Panc1 (cell line): ENCODE measurements around the gene RB1.

ENCODE experiments used
- CTCF ChIP-seq: fragments of 450-650 bp; IDR thresholded peaks from 2 replicates; pipeline ENCODE4 v1.5.1; 2017; ENCODE audit warnings: mild to moderate bottlenecking
- POLR2AphosphoS5 ChIP-seq: IDR thresholded peaks from 2 replicates; pipeline ENCODE4 v1.6.1; 2012; ENCODE audit warnings: mild to moderate bottlenecking, low read depth, low read length, moderate library complexity
- REST ChIP-seq, 2 experiments: IDR thresholded peaks; 2 replicates each; pipeline ENCODE4 v1.6.1; 2011 to 2012; ENCODE audit warnings: low read depth in 2 of 2, control low read depth in 1 of 2, low read length in 1 of 2, mild to moderate bottlenecking in 1 of 2, moderate library complexity in 1 of 2; ENCODE audit not compliant: insufficient read depth in 1 of 2
- SIN3A ChIP-seq: IDR thresholded peaks from 2 replicates; pipeline ENCODE4 v1.6.1; 2012; ENCODE audit warnings: low read depth, mild to moderate bottlenecking, low read length, moderate library complexity, borderline replicate concordance; ENCODE audit not compliant: insufficient read depth
- TCF7L2 ChIP-seq: IDR thresholded peaks from 2 replicates; pipeline ENCODE4 v1.6.1; 2011; ENCODE audit warnings: mild to moderate bottlenecking, low read depth, low read length, inconsistent platforms

- TF ChIP-seq CTCF = no peak
- no peak for TF ChIP-seq REST (IDR thresholded peaks at IDR 0.05; ENCODE audit: insufficient read depth in 1 of 2, low read depth in 2 of 2, low read length in 1 of 2)
- TF ChIP-seq POLR2AphosphoS5 = no peak
- TF ChIP-seq TCF7L2 = no peak
- TF ChIP-seq SIN3A = no peak
Observed at GRCh38 chr13:48291730-48292129, 11.8 kb upstream of the RB1 start.
